ENCODE data around the gene CD2.

CD2 gene

DNA sequence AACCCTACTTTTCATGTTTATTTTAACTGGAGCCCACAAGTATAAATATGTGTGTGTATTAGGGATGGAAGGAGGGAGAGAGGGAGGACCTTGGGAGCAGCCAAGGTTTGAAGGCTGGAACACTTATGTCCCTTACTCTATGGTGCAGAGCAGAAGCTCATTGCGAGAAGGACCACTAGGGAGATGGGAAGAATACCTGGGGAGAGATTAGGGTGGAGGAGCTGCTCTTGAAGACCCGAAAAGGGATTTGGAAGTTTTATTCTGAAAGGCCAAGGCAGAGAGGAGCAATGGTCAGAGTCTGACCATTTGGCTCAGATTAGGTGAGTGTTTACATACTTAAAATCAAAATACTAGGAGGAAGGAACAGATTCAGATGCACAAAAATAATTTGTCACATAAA, 8.1 kb downstream of the CD2 start:
- no peak for DNase-seq

DNA sequence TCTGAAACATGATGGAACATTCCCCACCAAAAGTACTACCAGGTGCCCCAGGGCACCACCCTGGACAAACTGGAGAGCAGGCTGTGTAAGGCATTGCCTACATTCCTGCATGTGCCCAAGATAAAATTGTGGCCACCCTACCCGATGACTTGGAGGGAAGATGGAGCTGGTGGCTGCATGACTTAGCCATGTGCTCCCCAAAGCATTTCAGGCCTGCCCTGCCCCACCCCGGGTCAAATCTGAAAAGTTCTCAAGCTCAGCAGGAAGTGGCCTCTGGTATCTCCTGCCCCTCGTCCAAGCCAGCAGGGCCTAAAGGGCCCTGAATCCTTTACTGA, 8.5 kb downstream of the CD2 start:
- no peak for DNase-seq

DNA sequence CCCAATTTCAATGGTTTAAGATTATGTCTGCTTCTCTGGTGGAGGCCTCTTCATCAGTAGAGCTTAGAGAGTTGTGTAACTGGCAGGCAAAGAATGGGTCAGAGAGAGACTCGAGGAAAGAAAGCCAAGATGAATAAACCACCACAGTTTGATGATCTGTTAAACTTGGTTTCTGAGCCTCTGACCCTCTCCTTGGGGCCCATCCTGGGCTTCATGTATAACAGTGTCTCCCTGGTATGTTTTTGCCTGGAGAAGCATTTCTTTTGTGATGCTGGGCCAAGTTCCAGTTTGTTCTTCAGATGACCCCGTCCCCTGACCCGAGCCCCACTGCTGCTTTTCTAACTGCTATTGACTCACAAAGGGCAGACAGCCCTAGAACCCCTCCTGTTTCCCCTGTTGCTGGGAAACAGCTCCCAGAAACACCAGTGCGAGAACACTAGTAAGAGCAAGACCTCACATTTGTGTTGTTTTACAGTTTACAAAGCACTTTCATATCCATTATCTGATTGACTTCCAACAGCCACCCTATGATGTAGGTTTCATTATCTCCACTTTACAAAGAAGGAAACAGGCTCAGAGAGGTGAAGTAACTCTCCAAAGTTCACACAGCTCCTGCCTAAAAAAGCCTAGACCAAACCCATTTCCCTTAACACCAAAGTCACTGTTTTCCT, 9.0 kb downstream of the CD2 start:
- DNase-seq = no peak

DNA sequence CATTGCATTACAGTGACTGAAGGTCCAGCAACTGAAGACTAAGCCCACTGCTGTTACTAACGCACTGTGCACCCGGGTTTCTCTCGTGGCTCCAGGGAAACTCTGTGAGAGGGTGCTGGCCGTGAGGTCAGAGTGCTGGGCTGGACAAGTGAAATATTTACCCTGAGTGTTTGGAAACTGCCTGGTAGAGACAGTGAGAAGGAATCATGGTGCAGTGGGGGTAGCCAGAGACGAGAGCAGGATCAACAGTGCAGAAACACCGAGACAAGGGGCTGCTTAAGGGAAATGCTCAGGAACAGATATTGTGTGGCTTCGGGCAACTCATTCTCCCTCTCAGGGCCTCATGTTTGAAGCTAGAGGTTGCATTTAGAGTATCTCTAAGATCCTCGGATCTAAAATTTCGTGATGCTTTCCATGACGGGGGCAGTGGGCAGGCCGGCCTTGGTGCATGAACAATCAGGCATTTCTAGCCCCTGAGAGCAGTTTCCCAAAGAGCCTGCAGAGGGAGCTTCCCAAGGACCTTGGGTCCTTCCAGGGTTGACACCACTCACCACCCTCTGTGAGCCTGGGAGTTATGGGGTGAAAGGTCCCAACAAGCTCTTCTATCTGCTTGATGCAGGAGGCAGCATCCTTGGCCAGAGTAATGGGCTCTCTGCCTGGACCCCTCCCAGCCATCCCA, 9.7 kb downstream of the CD2 start:
- DNase-seq = no peak

DNA sequence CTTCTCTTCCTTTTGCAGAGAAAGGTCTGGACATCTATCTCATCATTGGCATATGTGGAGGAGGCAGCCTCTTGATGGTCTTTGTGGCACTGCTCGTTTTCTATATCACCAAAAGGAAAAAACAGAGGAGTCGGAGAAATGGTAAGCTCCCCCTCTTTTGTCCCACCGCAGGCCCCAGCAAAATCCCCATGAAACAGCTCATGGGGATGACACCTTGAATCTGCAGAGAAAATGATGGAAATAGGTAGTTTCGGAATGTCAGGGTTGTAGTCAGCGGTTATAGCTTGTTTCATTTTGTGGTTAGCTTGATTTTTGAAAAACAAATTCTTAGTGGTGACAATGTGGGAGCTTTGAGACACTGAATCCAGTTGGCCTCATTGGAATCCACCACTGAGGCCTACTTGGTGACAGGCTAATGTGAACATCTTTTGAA, 10.3 kb downstream of the CD2 start:
- no peak for DNase-seq

DNA sequence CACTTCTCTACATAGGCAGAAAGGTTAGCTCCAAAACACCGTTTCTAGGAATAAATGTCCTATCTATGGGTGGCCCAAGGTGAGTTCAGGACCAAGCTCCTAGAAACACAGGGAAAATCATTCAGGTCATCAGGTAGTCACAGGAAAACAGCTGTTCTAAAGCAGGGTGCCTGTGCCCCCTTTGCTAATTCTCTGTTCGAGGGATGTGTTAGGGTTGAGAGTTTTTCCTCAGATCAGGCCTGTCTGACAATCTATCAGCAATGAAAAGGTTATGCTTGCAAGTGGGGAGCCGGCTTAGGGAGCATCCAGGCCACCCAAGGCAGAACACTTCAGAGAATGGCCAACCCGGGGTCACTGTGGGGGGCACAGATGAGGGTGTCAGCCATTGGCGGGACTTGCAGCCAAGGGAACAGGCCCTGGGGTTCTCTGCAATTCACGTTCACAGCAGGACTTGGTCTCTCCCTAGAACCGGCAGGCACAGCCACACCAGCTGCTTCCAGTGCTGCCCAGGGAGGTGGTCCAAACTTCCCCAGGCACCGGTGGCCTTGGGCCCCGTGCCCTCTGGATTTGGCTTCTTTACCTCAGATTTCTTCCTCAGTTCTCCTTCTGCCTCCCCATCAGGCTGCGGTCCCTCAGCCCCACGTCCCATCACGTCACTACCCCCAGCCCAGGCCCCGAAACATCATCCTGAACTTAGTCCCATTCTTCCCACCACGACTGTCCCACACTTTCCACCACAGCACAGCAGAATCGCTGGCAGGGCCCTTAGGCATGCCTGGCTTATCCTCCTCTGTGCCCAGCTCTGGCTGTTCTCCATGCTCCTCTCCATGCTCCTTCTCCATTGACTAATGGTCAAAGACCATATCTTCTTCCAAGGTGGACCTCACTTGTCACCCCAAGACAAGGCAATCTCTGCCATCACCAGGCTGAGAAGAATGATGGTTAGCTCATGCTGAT, 11.0 kb downstream of the CD2 start:
- no peak for DNase-seq

DNA sequence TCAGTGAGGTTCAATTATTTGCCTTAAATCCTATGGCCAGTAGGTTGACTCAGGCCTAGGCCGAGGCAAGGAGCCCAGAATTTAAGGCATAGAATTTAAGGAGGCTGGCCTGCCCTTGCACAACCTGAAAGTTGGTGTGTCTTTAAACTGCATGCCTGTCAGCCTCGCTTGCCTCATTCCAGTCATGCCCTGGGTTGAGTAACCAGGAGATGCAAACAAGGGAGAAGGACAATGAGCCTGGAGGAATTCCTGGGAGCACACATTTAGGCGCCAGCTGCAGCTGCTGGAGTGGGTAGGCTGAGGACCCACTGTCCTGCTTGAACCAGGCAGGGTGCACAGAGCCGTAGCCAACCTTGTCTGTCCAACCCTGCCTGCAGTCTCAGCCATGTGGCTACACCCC, 11.7 kb downstream of the CD2 start:
- DNase-seq = no peak

DNA sequence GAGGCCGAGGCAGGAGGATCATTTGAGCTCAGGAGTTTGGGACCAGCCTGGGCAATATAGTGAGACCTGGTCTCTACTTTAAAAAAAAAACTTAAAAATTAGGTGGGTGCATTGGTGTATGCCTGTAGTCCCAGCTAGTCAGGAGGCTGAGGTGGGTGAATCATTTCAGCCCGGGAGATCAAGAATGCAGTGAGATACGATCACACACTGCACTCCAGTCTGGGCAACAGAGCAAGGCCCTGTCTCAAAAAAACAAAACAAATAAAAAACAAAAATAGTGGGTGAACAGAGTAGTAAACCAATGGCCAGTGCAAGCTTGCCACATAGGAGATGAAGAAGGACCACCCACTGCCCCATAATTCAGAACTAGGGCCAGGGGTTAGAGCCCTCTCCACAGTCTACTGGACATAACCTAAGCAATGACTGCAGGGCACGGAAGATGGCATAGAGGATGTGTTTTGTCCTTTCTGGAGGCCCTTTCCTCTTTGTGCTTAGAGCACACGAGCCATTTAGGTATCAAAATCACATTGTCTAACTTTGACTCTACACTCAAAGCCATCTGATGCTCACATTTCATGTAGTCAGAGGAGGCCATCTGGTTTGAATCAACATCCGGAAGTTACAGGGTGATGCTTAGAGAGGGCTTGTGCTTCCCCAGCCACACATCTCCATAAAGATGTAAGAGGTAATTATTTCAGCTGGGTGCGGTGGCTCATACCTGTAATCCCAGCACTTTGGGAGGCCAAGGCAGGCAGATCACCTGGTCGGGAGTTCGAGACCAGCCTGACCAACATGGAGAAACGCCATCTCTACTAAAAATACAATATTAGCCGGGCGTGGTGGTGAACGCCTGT, 12.6 kb downstream of the CD2 start:
- no peak for DNase-seq

DNA sequence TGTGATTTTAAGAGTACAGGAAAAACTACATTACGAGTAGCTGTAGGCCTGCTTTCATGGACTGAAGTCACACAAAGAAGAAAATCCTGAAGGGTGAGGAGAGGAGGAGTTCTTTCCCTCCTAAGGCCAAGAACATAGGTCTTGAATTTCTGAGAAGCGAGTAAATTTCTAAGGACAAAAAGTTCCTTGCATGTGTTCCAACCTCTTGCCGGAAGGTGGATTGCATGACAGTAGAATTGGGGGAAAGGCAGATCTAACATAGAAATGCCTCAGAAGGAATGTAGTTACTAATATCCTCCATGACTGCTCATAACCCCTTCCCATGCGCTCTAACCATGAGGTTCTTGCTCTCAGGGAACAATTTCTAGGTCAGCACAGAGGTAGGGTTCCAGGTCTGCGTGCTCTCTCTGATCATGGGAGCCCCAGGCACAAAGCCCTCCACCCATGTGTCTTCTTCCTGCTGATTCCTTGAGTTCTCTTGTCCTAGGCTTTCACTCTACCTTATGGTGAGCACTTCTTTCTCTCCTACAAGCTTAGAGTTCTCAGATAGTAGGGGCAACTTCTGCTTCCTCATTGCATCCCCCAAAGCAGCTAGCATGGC, 13.7 kb downstream of the CD2 start:
- DNase-seq = no peak

DNA sequence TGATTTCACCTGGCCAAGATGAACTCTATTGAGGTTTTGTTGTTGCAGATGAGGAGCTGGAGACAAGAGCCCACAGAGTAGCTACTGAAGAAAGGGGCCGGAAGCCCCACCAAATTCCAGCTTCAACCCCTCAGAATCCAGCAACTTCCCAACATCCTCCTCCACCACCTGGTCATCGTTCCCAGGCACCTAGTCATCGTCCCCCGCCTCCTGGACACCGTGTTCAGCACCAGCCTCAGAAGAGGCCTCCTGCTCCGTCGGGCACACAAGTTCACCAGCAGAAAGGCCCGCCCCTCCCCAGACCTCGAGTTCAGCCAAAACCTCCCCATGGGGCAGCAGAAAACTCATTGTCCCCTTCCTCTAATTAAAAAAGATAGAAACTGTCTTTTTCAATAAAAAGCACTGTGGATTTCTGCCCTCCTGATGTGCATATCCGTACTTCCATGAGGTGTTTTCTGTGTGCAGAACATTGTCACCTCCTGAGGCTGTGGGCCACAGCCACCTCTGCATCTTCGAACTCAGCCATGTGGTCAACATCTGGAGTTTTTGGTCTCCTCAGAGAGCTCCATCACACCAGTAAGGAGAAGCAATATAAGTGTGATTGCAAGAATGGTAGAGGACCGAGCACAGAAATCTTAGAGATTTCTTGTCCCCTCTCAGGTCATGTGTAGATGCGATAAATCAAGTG, 14.3 kb downstream of the CD2 start:
- DNase-seq = no peak

DNA sequence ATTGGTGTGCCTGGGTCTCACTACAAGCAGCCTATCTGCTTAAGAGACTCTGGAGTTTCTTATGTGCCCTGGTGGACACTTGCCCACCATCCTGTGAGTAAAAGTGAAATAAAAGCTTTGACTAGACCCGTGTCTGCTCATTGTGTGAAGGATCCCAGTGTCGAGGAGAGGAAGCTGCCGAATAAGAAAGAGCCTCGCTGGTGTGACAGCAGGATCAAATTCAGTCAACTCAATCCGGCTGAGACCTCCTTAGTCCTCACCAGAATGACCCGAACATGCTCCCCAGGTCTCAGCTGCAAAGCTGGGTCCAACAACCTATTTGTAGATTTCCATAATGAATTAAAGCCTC, 14.8 kb downstream of the CD2 start:
- DNase-seq = no peak

DNA sequence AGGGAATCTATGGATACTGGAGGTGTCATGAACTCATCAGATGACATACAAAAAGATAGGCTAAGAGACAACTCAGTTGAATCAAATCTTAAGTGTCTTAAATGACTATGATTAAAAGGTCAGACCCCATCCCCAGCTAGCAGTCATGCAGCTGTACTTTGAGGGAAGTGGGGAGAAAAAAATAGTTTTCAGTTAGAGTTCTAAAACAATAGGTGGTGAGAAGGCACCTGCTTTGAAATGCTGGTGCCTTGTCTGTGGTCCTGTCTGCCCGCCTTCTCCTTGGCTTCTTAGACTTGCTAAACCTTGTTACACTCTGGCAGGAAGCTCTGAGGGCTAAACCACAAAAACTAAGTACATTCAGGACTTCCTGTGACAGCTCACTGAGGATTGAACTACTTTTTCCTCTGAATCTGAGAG, 15.3 kb downstream of the CD2 start:
- no peak for DNase-seq

DNA sequence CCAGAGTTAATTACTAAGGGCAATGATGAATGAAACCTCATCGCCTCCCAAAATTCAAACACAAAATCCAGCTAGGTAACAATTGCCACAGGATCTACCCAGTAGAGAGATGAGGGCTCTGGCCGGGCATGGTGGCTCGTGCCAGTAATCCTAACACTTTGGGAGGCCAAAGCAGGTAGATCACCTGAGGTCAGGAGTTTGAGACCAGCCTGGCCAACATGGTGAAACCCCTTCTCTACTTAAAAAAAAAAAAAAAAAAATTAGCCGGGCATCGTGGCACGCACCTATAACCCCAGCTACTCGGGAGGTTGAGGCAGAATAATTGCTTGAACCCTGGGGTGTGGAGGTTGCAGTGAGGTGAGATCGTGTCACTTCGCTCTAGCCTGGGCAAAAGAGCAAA, 15.8 kb downstream of the CD2 start:
- no peak for DNase-seq

DNA sequence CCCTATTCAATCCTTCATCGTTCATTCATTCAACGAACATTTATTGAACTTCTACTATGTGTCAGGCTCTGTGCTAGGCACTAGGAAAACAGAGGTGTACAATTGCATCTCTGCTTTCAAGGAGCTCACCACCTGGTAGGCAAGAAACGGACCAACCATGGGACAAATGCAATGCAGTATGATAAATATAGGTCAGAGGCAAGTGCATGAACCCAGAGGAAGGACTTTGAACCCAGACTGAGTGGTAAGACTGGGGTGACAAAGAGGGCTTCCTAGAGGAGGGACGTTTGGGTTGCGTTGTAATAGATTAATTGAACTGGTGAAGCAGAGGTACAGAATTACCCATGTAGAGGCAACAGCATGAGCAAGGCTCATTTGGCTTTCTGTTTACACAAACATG, 16.4 kb downstream of the CD2 start:
- no peak for DNase-seq

DNA sequence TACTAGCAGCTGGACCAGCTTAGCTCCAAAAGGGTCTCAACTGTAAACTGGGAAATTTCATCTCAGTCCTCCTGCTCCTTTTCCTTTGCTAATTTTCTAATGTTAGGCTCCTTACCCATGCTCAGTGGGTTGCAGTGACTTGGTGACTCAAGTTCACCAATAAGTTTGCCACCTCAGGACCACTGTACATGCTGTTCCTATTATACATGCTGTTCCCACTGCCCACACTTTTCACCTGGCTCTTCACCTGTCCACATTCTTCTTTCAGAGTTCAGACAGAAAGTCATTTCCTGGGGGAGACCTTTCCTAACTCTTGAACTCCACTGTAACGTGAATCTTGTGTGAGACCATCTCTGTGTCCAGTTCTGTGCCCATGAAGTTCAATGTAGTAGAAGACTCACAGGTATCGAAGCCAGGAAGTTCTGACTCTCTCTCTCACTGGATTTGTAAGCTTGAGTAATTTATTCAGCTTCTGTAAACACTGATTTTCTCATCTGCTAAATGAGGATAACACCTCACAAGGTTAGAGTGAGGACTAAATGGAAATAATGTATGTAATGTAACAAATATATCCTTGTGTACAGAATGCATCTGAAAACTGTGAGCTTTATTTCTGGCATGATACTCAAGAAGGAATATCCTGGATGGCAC, 17.9 kb downstream of the CD2 start:
- no peak for DNase-seq

DNA sequence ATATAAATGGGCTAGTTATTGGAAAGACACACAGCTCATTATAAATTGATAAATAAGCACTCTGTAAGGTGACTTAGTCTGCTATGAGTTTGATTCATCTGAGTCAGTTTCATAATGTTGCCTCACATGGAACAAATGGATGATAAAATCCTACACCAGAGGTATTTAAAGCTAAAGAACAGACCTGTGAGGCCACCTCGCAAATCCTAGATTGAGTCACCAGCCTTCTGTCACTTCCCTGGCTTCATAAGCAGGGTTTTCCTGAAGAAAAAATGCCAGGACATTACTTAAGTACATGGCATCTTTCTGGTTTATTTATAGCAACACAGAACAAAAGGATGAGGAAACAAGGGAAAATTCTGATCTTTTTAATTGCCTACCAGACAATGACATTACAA, 18.4 kb downstream of the CD2 start:
- DNase-seq = no peak

DNA sequence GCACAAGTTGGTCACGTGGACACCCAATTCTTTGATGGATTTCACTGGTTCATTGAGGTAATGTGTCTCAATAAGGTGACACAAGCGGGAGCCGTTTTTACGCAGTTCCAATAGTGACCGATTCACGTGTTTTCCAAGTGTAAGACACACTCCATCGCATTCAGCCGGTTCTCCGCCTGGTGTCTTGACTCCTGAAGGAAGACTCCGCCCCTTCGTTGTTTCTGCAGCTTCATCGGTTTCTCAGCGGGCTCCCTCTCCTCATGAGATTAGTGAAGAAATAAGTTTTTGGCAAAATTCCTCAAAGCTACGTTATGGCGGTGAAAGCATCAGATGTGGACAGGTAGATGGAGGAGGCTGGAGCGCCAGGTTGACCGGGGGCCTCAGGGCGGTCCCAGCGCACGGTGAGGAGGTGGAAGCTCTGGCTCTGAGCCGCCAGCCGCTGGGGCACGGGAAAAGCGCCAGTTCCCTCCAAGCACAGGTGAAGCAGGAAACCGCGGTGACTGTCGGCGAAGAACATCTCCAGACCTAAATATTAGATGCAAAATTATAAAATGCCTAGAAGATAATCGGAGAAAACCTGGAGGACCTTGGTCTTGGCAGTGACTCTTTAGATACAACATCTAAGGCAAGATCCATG, 21.0 kb downstream of the CD2 start:
- DNase-seq = no peak

DNA sequence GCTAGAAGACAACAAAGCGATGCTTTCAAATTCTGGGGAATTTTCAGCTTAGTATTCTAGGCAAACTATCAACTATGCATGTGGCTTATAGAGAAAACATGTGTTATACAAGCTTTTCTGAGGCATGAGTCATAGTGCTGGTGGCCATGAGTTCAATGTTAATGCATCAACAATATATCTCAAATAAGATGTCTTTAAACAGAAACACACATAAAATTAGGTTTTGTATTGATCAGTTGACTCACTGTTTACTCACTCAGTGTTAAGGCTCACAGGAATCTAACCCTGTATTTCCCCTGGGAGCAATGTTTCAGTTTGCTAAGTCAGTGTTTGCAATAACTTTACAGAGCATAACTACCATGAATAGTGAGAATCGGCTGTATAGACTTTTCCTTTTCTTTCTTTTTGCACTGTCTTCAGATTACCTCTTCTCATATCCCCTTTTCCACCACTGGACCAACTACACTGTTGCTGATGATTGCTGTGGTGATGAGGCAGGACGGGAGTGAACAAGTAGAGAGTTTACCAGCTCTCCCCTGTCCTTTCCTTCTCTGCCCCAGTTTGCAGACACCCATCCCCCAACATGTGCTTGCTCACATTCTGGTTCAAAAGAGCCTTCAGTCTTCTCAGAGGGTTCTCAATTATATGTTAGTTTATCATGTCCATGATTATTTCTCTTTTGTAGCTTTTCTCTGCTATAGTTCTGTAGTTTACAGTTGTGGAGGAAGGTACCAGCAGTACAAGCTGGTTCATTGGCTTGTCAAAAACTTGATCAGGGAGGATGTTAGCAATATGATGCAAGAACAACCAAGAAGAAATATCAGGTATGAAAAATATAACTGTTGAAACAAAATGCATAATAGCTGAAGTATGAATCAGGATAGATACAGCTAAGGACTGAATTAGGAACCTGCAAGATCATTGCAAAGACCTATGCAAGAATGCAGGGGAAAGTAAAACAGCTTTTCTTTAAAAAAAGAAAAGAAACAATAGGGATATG, 23.9 kb downstream of the CD2 start:
- DNase-seq = no peak

DNA sequence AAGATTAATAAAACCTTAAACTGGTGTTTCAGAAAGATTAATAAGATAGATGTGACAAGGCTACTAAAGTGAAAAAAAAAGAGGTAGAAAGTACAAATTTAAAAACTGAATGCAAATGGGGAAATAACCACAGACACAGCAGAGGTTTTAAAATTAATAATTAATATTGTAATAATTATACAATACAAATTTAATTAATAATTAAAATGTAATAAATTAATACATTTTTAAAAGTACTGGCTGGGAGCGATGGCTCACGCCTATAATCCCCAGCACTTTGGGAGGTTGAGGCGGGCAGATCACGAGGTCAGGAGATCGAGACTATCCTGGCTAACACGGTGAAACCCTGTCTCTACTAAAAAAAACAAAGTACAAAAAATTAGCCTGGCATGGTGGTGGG, 26.8 kb downstream of the CD2 start:
- DNase-seq = no peak

DNA sequence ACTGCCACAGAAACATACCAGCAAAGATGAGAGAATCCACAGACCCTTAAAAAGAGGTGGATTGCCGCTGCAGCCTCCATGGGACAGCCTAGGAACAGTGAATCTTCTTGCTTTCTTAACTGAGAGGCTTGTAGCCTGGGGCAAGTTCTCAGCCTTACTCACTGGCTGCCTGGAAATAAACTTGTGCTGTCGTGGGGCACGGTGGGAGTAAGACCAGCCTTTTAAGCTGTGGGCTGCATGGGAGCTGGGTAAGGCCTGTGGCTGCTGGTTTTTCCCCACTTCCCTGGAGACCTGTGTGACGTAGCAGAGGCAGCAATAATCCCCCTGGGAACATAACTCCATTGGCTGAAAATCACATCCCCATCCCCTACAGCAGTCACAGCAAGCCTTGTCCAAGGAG, 30.8 kb downstream of the CD2 start:
- DNase-seq = no peak
